ENCODE results near the gene ADGRL3. TPM values are rescaled to one million over a fixed set of nuclear protein-coding genes. Genes with fewer than 3 reads are reported as not detected.

The ADGRL3 gene
- total RNA-seq, 4 donors from 2014 or later: 6.5 to 19.0 (median 14.0) TPM

GRCh38 chr4:62053974-62054373 lies 853.8 kb downstream of the ADGRL3 start:
- Histone ChIP-seq H3K36me3 (no peaks in the 10 kb centered on the region), H3K9me3 (no peaks in the 10 kb centered on the region), H3K4me1 (no peaks in the 10 kb centered on the region), H3K27ac (no peak overlapping the region), H3K4me3 (no peak overlapping the region), H3K27me3 (no peaks in the 10 kb centered on the region)
- no peak for TF ChIP-seq CTCF (IDR thresholded peaks at IDR 0.05)
- TF ChIP-seq POLR2AphosphoS5 (IDR thresholded peaks at IDR 0.05): no peak
- TF ChIP-seq POLR2A (IDR thresholded peaks at IDR 0.05): no peak
- TF ChIP-seq EP300 (IDR thresholded peaks at IDR 0.05): no peak
- no peak for DNase-seq (ENCODE audit: low spot score in 2 of 2)

GRCh38 chr4:62057031-62057430 lies 856.9 kb downstream of the ADGRL3 start:
- H3K4me1 ChIP-seq: no peaks in the 10 kb centered on the region
- TF ChIP-seq EP300 (IDR thresholded peaks at IDR 0.05): no peak
- no peak for TF ChIP-seq CTCF (IDR thresholded peaks at IDR 0.05)
- TF ChIP-seq POLR2AphosphoS5 (IDR thresholded peaks at IDR 0.05): no peak
- TF ChIP-seq POLR2A (IDR thresholded peaks at IDR 0.05): no peak
- no peak for DNase-seq (ENCODE audit: low spot score in 2 of 2)
- H3K27ac ChIP-seq: no peak overlapping the region
- H3K9me3 ChIP-seq: no peaks in the 10 kb centered on the region
- WGBS: 92% methylated on average over 1 of the region's 1 CpG
- H3K4me3 ChIP-seq: no peak overlapping the region
- no peaks in the 10 kb centered on the region for H3K36me3 ChIP-seq
- H3K27me3 ChIP-seq: no peaks in the 10 kb centered on the region

- 61% methylated on average over 4 of the region's 4 CpGs for WGBS
- no peaks in the 10 kb centered on the region for H3K36me3 ChIP-seq
- H3K27me3 ChIP-seq: no peaks in the 10 kb centered on the region
- no peaks in the 10 kb centered on the region for H3K4me1 ChIP-seq
- no peak overlapping the region for H3K27ac ChIP-seq
- TF ChIP-seq CTCF (IDR thresholded peaks at IDR 0.05): no peak
- TF ChIP-seq POLR2AphosphoS5 (IDR thresholded peaks at IDR 0.05): no peak
- no peak for TF ChIP-seq POLR2A (IDR thresholded peaks at IDR 0.05)
- no peak for TF ChIP-seq EP300 (IDR thresholded peaks at IDR 0.05)
- H3K4me3 ChIP-seq: no peak overlapping the region
- no peaks in the 10 kb centered on the region for H3K9me3 ChIP-seq
- no peak for DNase-seq (ENCODE audit: low spot score in 2 of 2)
Observed at GRCh38 chr4:62058571-62058970, 858.4 kb downstream of the ADGRL3 start.

- H3K36me3 ChIP-seq: no peaks in the 10 kb centered on the region
- TF ChIP-seq EP300 (IDR thresholded peaks at IDR 0.05) (no peak), POLR2AphosphoS5 (IDR thresholded peaks at IDR 0.05) (no peak), CTCF (IDR thresholded peaks at IDR 0.05) (no peak), POLR2A (IDR thresholded peaks at IDR 0.05) (no peak)
- WGBS: 91% methylated on average over 14 of the region's 14 CpGs
Observed at GRCh38 chr4:62070291-62070852, 870.2 kb downstream of the ADGRL3 start.

GRCh38 chr4:62075089-62075488 lies 875.0 kb downstream of the ADGRL3 start:
- Histone ChIP-seq H3K4me1 (no peaks in the 10 kb centered on the region), H3K4me3 (no peak overlapping the region), H3K27me3 (no peaks in the 10 kb centered on the region), H3K36me3 (no peaks in the 10 kb centered on the region), H3K9me3 (no peaks in the 10 kb centered on the region), H3K27ac (no peak overlapping the region)
- no peak for DNase-seq (ENCODE audit: low spot score in 2 of 2)
- no peak for TF ChIP-seq POLR2AphosphoS5 (IDR thresholded peaks at IDR 0.05)
- no peak for TF ChIP-seq POLR2A (IDR thresholded peaks at IDR 0.05)
- no peak for TF ChIP-seq CTCF (IDR thresholded peaks at IDR 0.05)
- 89% methylated on average over 2 of the region's 2 CpGs for WGBS

More at GRCh38 chr4:62070291-62070852, 870.2 kb downstream of the ADGRL3 start:
- DNase-seq (ENCODE audit: low spot score in 2 of 2): no peak
- H3K9me3 ChIP-seq: no peaks in the 10 kb centered on the region
- H3K4me1 ChIP-seq: no peaks in the 10 kb centered on the region
- H3K27ac ChIP-seq: no peak overlapping the region
- H3K4me3 ChIP-seq: no peak overlapping the region
- no peaks in the 10 kb centered on the region for H3K27me3 ChIP-seq

Measured in suprapubic skin (tissue), 4 donors.